ENCODE results near the gene CDKN2A.

Gene CDKN2A

GRCh38 chr9:21945606-21946005 is 48.6 kb downstream of the CDKN2A start:
- Mint-ChIP-seq H3K4me1 (no peaks in the 10 kb centered on the region), H3K27me3 (peaks cover 37% of the 10 kb centered on the region), H3K4me3 (no peak overlapping the region), H3K9me3 (peaks cover 8 to 11% of the 10 kb centered on the region in 2 donors), H3K27ac (no peak overlapping the region)
- ATAC-seq (no peak), DNase-seq (no peak)

GRCh38 chr9:21943464-21943863 is 50.7 kb downstream of the CDKN2A start:
- Mint-ChIP-seq H3K4me1 (no peaks in the 10 kb centered on the region), H3K27me3 (peaks cover 37% of the 10 kb centered on the region), H3K9me3 (peaks cover 5 to 6% of the 10 kb centered on the region in 2 donors), H3K27ac (no peak overlapping the region), H3K4me3 (no peak overlapping the region)
- ATAC-seq (no peak), DNase-seq (no peak)

GRCh38 chr9:21941337-21941995 is 52.7 kb downstream of the CDKN2A start:
- DNase-seq = no peak
- H3K27ac Mint-ChIP-seq = no peak overlapping the region
- no peak overlapping the region for H3K4me3 Mint-ChIP-seq
- ATAC-seq = no peak
- no peaks in the 10 kb centered on the region for H3K4me1 Mint-ChIP-seq
- no peaks in the 10 kb centered on the region for H3K9me3 Mint-ChIP-seq
- H3K27me3 Mint-ChIP-seq = peaks cover 37% of the 10 kb centered on the region

GRCh38 chr9:21936161-21936560 is 58.0 kb downstream of the CDKN2A start:
- no peaks in the 10 kb centered on the region for H3K9me3 Mint-ChIP-seq
- no peak overlapping the region for H3K4me3 Mint-ChIP-seq
- H3K27me3 Mint-ChIP-seq = no peaks in the 10 kb centered on the region
- ATAC-seq (no peak), DNase-seq (no peak)
- H3K27ac Mint-ChIP-seq = no peak overlapping the region
- H3K4me1 Mint-ChIP-seq = no peaks in the 10 kb centered on the region

GRCh38 chr9:21935631-21936030 is 58.6 kb downstream of the CDKN2A start:
- ATAC-seq = no peak
- H3K27ac Mint-ChIP-seq = no peak overlapping the region
- no peak for DNase-seq
- no peaks in the 10 kb centered on the region for H3K9me3 Mint-ChIP-seq
- H3K4me3 Mint-ChIP-seq = no peak overlapping the region
- no peaks in the 10 kb centered on the region for H3K4me1 Mint-ChIP-seq
- H3K27me3 Mint-ChIP-seq = no peaks in the 10 kb centered on the region

GRCh38 chr9:21933865-21934264 is 60.3 kb downstream of the CDKN2A start:
- DNase-seq (no peak), ATAC-seq (no peak)
- no peaks in the 10 kb centered on the region for H3K27me3 Mint-ChIP-seq
- peak overlapping the region in 1 of 2 donors; percentile 20 for H3K27ac Mint-ChIP-seq
- H3K4me1 Mint-ChIP-seq = no peaks in the 10 kb centered on the region
- H3K4me3 Mint-ChIP-seq = no peak overlapping the region
- no peaks in the 10 kb centered on the region for H3K9me3 Mint-ChIP-seq

GRCh38 chr9:21933281-21933680 is 60.9 kb downstream of the CDKN2A start:
- no peak for DNase-seq
- H3K4me1 Mint-ChIP-seq = no peaks in the 10 kb centered on the region

GRCh38 chr9:21931428-21931827 is 62.8 kb downstream of the CDKN2A start:
- no peaks in the 10 kb centered on the region for H3K9me3 Mint-ChIP-seq
- no peaks in the 10 kb centered on the region for H3K27me3 Mint-ChIP-seq
- H3K4me3 Mint-ChIP-seq = no peak overlapping the region
- H3K4me1 Mint-ChIP-seq = no peaks in the 10 kb centered on the region
- no peak overlapping the region for H3K27ac Mint-ChIP-seq
- DNase-seq (no peak), ATAC-seq (no peak)

More at GRCh38 chr9:21933281-21933680, 60.9 kb downstream of the CDKN2A start:
- no peak overlapping the region for H3K4me3 Mint-ChIP-seq
- H3K27ac Mint-ChIP-seq = no peak overlapping the region
- no peaks in the 10 kb centered on the region for H3K9me3 Mint-ChIP-seq
- ATAC-seq = no peak
- H3K27me3 Mint-ChIP-seq = no peaks in the 10 kb centered on the region

GRCh38 chr9:21927752-21928151 is 66.4 kb downstream of the CDKN2A start:
- Mint-ChIP-seq H3K4me1 (no peaks in the 10 kb centered on the region), H3K27me3 (no peaks in the 10 kb centered on the region), H3K9me3 (peaks cover 0 to 5% of the 10 kb centered on the region in 2 donors), H3K27ac (no peak overlapping the region), H3K4me3 (no peak overlapping the region)
- ATAC-seq (no peak), DNase-seq (no peak)

GRCh38 chr9:21923694-21924093 is 70.5 kb downstream of the CDKN2A start:
- H3K27me3 Mint-ChIP-seq = no peaks in the 10 kb centered on the region
- DNase-seq = no peak
- no peak overlapping the region for H3K4me3 Mint-ChIP-seq
- H3K4me1 Mint-ChIP-seq = peaks cover 16% of the 10 kb centered on the region
- ATAC-seq = no peak
- no peak overlapping the region for H3K27ac Mint-ChIP-seq
- H3K9me3 Mint-ChIP-seq = peaks cover 2 to 18% of the 10 kb centered on the region in 2 donors

- DNase-seq (peak; percentile 17 to 37), ATAC-seq (peak; percentile 97)
- peaks cover 26 to 51% of the 10 kb centered on the region in 2 donors for H3K9me3 Mint-ChIP-seq
- no peaks in the 10 kb centered on the region for H3K27me3 Mint-ChIP-seq
- peak overlapping the region in 1 of 2 donors; percentile 3 for H3K4me3 Mint-ChIP-seq
- peak overlapping the region; percentile 5 to 90 for H3K27ac Mint-ChIP-seq
- H3K4me1 Mint-ChIP-seq = peaks cover 18% of the 10 kb centered on the region
These were observed 74.5 kb downstream of the CDKN2A start for GRCh38 chr9:21919377-21920362.

All from stimulated activated naive CD8-positive, alpha-beta T cell treated with anti-CD3 and anti-CD28 coated beads, Interleukin-15, amount 100 ng/mL, for 72 hours (primary cell).